ENCODE results near the gene RPL3.

The RPL3 gene

DNA sequence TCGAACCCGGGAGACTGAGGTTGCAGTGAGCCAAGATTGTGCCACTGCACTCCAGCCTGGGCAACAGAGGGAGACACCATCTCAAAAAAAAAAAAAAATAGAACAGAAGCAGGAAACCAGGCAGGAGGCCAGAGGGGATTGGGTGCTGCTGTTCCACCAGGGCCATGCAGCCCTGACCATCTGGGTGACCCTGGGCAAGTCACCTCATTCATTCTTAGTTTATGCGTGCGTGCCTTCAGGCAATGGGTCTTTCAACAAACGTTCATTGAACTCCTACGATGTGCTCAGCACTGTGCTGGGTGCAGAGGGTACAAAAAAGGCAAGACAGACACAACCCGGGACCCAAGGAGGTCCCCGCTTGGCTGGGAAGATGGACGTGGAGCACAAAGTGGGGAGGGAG, 18.3 kb downstream of the RPL3 start:
- DNase-seq: no peak

DNA sequence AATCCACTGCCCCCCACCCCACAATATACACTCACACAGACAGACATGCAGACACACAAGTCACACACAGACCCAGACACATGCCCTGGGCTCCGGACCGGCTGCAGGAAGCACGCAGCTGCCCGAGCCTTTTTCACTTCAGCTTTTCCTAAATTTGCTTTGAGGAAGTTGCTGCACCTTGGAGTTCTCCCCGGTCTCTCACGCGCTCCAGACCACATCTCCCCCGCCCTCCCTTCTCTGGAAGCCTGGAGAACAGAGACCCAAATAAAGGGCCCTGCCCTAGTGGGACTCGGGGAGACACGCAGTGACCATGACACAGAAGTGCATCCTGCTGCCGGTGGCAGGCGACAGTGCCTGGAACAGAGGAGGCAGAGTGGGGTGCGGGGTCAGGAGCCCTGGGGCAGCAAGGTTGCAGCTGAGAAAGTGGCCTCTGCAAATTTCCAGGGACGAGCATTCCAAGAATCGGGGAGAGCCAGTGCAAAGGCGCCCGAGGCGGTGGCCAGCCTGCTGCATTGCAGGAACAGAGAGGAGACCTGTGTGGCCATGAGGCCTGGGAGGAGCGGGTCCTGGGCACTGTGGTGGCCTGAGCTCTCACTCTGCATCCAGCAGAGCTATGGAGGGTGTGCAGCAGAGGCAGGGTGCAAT, 19.1 kb downstream of the RPL3 start:
- DNase-seq: peak in 33 of 58 donors; percentile 18 to 61 (median 39)

DNA sequence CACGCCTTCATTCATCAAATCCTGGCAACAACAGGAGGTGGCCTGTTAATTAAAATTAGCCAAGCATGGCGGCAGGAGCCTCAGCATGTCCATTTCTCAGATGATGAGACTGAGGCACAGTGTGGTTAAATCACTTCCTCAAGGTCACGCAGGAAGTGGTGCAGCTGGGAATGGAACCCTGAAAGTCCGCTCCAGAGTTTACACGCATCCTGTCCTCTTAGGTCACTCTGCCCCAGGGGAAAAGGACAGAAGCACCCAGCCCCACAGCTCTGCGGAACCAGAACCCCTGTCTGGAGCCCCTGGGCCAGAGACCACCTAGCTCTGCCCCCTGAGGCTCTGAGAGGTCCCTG, 19.6 kb downstream of the RPL3 start:
- DNase-seq: peak in 2 of 58 donors; percentile 42 to 53

DNA sequence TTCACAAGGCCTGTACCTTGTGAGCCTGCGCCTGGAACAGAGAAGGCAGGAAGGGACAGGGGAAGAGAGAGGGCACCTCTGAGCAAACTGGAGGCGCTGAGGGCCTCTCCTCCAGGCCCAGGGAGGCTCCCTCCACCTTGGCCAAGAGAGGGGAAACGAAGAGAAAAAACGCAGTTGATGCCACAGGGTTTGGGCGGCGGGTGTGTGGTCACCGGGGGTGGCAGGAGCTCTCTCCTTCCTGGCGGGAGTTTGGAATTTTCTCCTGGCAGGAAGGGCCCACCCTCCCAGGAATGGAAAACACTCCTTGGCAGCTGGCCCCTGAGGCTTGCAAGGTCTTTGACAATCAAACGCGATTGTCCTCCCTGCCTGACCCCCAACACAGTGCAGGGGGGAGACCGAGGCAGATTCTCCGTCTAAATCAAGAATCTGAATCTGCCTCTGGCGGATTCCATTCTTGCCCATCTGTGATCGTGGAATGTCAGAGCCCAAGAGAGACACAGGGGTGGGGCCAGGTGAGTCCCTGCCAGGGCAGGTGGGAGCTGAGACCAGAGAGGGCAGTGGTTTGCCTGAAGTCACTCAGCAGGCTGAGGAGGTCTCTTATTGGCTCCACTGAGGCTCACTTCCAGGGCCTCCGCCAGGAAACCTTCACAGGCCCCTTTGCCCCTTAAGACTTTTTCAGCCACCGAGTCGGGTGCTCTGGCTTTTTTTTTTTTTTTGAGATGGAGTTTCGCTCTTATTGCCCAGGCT, 21.0 kb downstream of the RPL3 start:
- DNase-seq: no peak

- no peak for DNase-seq
These were observed 21.8 kb downstream of the RPL3 start for GRCh38 chr22:39297490-39298240.

DNA sequence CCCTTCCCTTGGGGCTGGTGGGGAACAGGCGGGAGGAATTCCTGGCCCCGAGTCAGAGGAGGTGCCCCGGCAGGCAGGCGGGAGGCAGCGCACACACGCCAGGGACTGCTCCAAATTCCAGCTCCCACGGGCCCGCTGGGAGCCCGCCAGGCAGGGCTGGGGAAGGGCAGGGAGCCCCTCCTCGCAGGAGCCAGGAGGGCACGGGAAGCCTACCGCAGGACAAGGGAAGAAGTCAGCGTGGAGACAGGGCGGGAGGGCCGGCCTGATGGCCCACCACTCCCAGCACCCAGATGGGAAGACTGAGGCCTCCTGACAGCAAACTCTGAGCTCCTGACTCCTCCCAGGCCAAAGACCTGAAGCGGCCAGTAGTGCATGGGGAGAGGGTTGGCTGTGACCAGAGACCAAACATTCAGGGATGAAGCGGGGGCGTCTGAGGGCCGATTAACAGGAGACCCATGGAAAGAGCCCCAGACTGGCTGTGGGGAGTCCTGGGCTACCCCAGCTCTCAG, 22.4 kb downstream of the RPL3 start:
- no peak for DNase-seq

GRCh38 chr22:39296535-39296934, 22.9 kb downstream of the RPL3 start:
- DNase-seq: no peak

DNA sequence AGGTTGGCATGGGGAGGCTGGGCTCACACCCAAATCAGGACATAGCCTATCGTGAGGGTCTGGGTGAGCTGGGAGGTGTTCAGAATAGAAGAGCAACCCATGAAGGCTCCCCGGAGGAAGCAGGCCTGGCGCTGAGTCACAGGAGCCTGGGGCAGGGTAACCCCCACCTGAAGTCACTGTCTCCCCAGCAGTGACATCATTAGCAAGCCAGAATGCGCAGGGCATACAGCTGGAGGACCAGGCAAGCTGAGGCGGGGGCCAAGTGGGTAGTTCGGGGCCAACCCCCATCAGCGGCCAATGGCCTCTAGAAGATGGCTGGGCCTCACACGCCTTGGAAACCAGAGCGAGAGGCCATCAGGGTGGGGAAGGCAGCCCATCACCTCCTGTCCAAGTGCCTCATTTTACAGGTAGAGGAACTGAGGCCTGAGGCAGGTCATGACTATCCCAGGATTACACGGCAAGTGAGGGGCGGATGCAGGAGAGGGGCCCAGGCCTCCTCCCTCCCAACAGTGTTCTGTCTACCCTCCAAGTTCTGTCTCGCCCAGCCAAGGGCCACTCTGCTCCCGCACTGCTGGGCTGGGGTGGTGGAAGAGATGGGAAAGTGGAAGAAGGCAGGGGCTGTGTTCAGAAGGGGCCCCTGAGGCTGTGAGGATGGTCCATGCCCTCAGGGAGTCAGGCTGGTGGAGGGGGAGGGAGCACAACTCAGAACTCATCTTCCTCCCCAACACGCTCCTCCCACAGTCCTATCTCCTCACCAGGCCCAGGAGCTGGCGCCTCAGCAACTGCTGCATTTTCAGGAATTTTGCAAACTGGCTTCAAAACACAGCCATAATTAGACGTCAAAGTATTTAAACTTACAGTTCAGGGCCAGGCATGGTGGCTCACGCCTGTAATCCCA, 24.6 kb downstream of the RPL3 start:
- no peak for DNase-seq

GRCh38 chr22:39293766-39294368, 25.6 kb downstream of the RPL3 start:
- no peak for DNase-seq

DNA sequence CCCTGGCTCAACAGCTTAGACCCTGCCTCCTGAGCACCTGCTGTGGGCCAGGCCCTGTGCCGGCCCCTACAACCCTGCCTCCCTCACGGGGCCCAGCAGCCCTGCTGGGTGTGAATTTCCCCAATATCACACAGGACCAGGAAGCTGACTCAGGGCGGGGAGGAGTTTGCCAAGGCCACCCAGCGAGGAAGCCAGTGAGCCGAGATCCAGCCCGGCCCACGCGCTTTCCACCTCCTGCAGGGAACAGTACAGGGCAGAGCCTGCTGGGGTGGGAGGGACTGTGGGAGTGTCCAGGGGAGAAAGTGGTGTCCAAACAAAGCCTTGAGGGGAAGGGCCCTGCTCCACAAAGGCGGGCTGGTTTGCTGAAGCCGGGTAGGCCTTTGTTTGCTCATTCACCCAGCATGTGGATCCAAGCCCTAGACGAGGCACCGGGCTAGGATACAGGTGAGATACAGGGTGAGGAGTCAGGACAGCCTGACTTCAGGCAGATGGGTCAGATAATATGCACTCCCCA, 26.8 kb downstream of the RPL3 start:
- DNase-seq: peak in 37 of 58 donors; percentile 9 to 67 (median 40)

GRCh38 chr22:39292031-39292462, 27.4 kb downstream of the RPL3 start:
- no peak for DNase-seq

DNA sequence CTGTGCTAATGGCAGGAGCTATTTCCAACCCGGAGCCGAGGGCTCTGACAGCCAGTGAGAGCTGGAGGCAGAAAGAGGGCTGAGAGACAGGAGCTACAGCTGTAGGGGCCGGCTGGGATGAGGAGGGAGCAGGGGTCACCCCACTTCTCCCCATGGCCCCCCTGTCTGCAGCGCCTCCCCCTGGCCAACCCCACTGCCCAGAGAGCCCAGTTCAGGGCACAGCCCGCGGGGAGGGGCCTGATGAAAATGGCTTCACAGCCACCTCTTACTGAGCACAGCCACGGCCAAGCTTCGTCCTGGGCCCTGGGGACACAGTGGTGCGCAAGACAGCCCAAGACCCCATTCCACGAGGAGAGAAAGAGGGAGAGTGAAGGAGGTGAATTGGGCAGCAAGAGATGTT, 27.9 kb downstream of the RPL3 start:
- DNase-seq: no peak

DNA sequence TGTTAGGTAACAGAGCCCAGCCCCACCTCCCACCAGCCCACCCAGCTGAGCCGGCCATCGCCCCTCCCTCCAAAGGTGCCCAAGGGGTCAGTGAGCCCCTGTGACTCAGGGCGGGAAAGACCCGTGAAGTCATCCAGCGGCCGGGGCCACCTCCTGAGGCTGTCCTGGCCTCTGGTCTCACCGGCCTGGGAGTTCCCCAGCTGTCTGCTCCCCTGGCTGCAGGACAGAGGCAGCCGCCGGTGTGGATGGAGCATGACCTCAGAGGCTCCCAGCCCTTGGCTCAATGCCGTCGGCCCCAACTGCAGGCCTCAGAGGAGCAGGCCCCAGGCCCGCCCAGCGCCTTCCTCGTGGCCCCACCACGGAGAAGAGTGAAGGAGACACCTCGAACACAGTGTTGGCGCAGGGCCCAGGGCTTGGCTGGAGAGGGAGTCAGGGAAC, 28.7 kb downstream of the RPL3 start:
- DNase-seq: no peak

DNA sequence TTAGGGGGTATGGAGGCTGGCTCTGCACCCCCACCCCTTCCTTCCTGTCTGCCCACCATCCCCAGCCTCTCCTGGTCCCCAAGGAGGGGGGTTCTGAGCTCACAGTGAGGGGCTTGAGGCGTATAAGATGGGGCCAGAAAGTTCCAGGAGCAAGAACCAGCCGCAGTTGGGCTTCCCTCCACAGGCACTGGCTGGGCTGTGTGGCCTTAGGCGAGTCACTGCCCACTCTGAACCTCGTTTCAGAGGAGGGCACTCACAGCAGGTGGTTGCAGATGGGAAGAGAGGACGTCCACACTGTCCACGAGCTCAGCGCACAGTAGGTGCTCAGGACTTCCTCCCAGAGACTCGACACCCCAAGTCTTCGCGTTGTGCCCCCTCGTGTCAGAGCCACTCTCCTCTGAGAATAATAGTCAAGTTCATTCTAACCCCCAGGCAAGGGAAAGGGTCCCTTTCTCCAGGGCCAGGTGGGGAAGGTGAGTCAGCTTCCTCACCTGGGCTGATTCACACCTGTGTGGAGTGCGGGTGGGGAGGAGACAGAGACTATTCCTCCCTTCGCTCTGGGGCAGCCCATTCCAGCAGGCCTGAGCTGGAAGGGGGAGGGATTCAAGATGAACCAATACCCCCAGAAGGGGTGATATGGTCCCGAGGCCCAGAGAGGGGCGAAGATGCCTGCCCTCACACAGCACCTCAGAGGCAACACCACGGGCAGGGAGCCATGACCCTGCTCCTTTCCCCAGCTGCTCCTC, 29.3 kb downstream of the RPL3 start:
- DNase-seq: no peak

DNA sequence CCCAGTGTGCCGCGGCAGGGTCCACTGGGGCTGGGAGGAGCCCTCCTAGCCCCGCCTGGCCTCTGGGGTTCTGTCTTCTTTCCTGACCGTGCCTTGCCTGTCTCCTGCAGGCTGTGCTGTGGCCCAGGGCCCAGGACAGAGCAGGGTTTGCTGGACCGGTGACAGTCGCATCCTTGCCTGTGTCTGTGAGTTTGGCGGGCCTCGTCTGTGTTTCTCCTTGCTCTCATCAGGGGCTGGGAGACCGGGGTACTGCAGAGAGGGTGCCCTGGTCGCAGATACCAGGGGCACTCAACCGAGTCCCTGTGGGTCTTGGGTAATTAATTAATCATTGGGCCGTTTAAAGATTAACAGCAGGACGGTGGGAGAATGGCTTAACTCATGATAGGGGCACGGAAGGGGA, 29.9 kb downstream of the RPL3 start:
- no peak for DNase-seq

- DNase-seq: no peak
These were observed 31.1 kb downstream of the RPL3 start for GRCh38 chr22:39288135-39288898.

GRCh38 chr22:39287076-39287725, 32.2 kb downstream of the RPL3 start:
- peak in 13 of 58 donors; percentile 11 to 59 (median 23) for DNase-seq

DNA sequence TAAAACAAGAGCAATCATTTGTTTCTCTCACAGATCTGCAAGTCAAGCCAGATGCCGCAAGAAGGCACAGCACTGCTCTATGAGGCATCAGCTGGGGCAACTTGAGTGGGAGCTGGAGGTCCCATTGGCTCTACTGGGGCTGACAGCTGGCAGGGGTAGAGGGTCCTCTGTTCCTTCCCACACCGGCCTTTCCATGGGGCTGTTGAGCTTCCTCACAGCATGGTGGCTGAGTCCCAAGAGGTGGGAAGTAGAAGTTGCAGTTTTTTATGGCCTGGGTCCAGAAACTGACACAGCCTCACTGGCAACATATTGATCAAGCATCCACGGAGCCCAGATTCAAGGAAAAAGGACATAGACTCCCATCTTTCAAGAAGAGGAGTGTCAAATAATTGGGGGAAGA, 34.4 kb downstream of the RPL3 start:
- DNase-seq: no peak
